Thyroid gland (tissue), 4 donors: Measurements from ENCODE around the gene TAPBPL. TPM values are rescaled to one million over a fixed set of nuclear protein-coding genes. Genes with fewer than 3 reads are reported as not detected.
"Not testable (repeated sequence)": the region's sequence is repeated elsewhere in the genome, so short reads cannot be mapped to it uniquely, and the experiment has no call there.

Experiments used
- DNase-seq, 2 donors: peaks; one replicate each; pipeline ENCODE4 v3.0.0-alpha.2; 2019
- H3K27ac ChIP-seq, 3 donors: fragments of 200-600 bp; sonication (generic); 1 replicate in 2 of 3; 2 replicates in 1 of 3; pipeline ENCODE4 v1.5.1; 2016 to 2019; ENCODE audit warnings: mild to moderate bottlenecking in 1 of 3, moderate library complexity in 1 of 3
- H3K27me3 ChIP-seq: fragments of 200-600 bp; sonication (generic); one replicate; pipeline ENCODE4 v1.5.1; 2019
- H3K36me3 ChIP-seq, 2 donors: fragments of 200-600 bp; sonication (generic); one replicate each; pipeline ENCODE4 v1.5.1; 2016 to 2019
- H3K4me1 ChIP-seq, 2 donors: fragments of 200-600 bp; sonication (generic); one replicate each; pipeline ENCODE4 v1.5.1; 2017 to 2019
- H3K4me3 ChIP-seq, 3 donors: fragments of 200-600 bp; sonication (generic); replicated peaks in 1 of 3; 1 replicate in 2 of 3; 2 replicates in 1 of 3; pipeline ENCODE4 v1.5.1; 2016; ENCODE audit warnings: mild to moderate bottlenecking in 1 of 3
- H3K9me3 ChIP-seq: fragments of 200-600 bp; sonication (generic); one replicate; pipeline ENCODE4 v1.5.1; 2017
- CTCF ChIP-seq, 6 experiments: fragments of 200-600 bp in 3 of 6; fragments of 450-650 bp in 3 of 6; sonication (generic) in 3 of 6; IDR thresholded peaks; one replicate each; pipeline ENCODE4 v1.5.1; 2016 to 2019; ENCODE audit warnings: antibody characterized with exemption in 6 of 6, mild to moderate bottlenecking in 2 of 6, inconsistent platforms in 1 of 6, moderate library complexity in 1 of 6
- POLR2A ChIP-seq, 2 donors: fragments of 450-650 bp; IDR thresholded peaks; one replicate each; pipeline ENCODE4 v1.6.1; 2017; ENCODE audit warnings: antibody characterized with exemption in 2 of 2, mild to moderate bottlenecking in 2 of 2, moderate library complexity in 1 of 2
- WGBS, 2 donors: methylation state at CpG; one replicate each; pipeline ENCODE4 v1.1.5; 2017; 5-methylcytosine and 5-hydroxymethylcytosine counted together
- intact Hi-C: fragments of 100-400 bp; cut with DNase I; formaldehyde crosslinking; loops from one replicate; pipeline ENCODE4 v1.15.1; 2023
- total RNA-seq, 4 donors: library from RNA; depleted of rRNA; stranded (reverse); fragments of >200 nt; gene quantifications; one replicate each; pipeline ENCODE4 v1.2.3, GENCODE V29; 2016

TAPBPL gene
- total RNA-seq, 4 donors from 2014 or later = 29.3 to 70.1 (median 59.4) TPM

DNA sequence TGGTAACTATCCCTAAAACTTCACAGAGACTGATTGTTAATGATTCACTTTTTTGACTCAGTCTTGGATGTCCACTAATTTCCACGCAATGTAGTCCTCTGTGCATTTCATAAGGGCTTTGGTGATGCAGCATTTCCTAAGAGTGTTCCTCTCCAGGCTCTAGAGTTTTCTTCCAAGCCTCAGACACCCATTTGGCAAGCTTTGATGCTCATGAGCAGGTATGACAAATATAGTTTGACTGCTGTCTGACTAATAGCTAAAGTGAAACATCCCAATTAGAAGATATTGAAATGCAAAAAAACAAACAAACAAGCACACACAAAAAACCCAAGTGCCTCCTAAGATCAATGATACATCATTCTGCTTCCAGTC lies 20.1 kb downstream of the TAPBPL start:
- TF ChIP-seq POLR2A (IDR thresholded peaks at IDR 0.05) (no peak), CTCF (IDR thresholded peaks at IDR 0.05) (no peak)
- H3K4me1 ChIP-seq = peaks cover 7 to 21% of the 10 kb centered on the region in 2 donors
- no peak overlapping the region for H3K27ac ChIP-seq
- H3K36me3 ChIP-seq = no peaks in the 10 kb centered on the region
- H3K27me3 ChIP-seq = no peaks in the 10 kb centered on the region
- H3K4me3 ChIP-seq = no peak overlapping the region
- 89 to 94% methylated on average over 1 of the region's 1 CpG for WGBS, 2 donors
- DNase-seq = no peak
- intact Hi-C loops = no loop called here
- no peaks in the 10 kb centered on the region for H3K9me3 ChIP-seq

DNA sequence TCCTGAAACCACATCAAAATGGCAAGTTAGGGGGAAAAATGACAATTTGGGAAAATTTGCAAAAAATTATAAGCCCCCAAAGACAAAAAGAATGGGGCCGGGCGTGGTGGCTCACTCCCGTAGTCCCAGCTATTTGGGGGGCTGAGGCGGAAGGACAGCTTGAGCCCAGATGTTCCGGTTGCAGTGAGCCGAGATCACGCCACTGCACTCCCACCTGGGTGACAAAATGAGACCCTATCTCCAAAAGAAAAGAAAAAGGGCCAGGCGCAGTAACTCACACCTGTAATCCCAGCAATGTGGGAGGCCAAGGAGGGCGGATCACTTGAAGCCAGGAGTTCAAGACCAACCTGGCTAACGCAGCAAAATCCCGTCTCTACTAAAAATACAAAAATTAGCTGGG lies 20.6 kb downstream of the TAPBPL start:
- intact Hi-C loops = no loop called here
- H3K36me3 ChIP-seq = no peaks in the 10 kb centered on the region
- 88 to 89% methylated on average over 11 of the region's 11 CpGs for WGBS, 2 donors
- no peak for DNase-seq
- no peak overlapping the region for H3K27ac ChIP-seq
- H3K4me1 ChIP-seq = peaks cover 7 to 21% of the 10 kb centered on the region in 2 donors
- no peaks in the 10 kb centered on the region for H3K27me3 ChIP-seq
- H3K9me3 ChIP-seq = no peaks in the 10 kb centered on the region
- no peak overlapping the region for H3K4me3 ChIP-seq
- TF ChIP-seq CTCF (IDR thresholded peaks at IDR 0.05) (no peak), POLR2A (IDR thresholded peaks at IDR 0.05) (no peak)

DNA sequence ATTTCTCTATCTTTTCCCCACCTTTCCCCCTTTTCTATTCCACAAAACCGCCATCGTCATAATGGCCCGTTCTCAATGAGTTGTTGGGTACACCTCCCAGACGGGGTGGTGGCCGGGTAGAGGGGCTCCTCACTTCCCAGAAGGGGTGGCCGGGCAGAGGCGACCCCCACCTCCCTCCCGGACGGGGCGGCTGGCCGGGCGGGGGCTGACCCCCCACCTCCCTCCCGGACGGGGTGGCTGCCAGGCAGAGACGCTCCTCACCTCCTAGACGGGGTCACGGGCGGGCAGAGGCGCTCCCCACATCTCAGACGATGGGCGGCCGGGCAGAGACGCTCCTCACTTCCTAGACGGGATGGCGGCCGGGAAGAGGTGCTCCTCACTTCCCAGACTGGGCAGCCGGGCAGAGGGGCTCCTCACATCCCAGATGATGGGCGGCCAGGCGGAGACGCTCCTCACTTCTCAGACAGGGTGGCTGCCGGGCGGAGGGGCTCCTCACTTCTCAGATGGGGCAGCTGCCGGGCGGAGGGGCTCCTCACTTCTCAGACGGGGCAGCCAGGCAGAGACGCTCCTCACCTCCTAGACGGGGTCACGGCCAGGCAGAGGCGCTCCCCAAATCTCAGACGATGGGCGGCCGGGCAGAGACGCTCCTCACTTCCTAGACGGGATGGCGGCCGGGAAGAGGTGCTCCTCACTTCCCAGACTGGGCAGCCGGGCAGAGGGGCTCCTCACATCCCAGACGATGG lies 23.6 kb downstream of the TAPBPL start:
- H3K4me3 ChIP-seq, intact Hi-C loops, H3K27me3 ChIP-seq, H3K36me3 ChIP-seq, DNase-seq, H3K9me3 ChIP-seq, H3K4me1 ChIP-seq, H3K27ac ChIP-seq: not testable (repeated sequence)
- 80 to 85% methylated on average over 16 to 30 of the region's 48 CpGs for WGBS, 2 donors

GRCh38 chr12:6476489-6476888 lies 24.6 kb downstream of the TAPBPL start:
- H3K36me3 ChIP-seq = no peaks in the 10 kb centered on the region
- no peak for DNase-seq
- H3K4me1 ChIP-seq = no peaks in the 10 kb centered on the region
- 69% methylated on average over 3 of the region's 3 CpGs for WGBS, 2 donors
- H3K27me3 ChIP-seq = no peaks in the 10 kb centered on the region
- H3K9me3 ChIP-seq = no peaks in the 10 kb centered on the region
- TF ChIP-seq CTCF (IDR thresholded peaks at IDR 0.05) = no peak
- TF ChIP-seq POLR2A (IDR thresholded peaks at IDR 0.05) = no peak
- H3K4me3 ChIP-seq = no peak overlapping the region
- intact Hi-C loops = no loop called here
- no peak overlapping the region for H3K27ac ChIP-seq

DNA sequence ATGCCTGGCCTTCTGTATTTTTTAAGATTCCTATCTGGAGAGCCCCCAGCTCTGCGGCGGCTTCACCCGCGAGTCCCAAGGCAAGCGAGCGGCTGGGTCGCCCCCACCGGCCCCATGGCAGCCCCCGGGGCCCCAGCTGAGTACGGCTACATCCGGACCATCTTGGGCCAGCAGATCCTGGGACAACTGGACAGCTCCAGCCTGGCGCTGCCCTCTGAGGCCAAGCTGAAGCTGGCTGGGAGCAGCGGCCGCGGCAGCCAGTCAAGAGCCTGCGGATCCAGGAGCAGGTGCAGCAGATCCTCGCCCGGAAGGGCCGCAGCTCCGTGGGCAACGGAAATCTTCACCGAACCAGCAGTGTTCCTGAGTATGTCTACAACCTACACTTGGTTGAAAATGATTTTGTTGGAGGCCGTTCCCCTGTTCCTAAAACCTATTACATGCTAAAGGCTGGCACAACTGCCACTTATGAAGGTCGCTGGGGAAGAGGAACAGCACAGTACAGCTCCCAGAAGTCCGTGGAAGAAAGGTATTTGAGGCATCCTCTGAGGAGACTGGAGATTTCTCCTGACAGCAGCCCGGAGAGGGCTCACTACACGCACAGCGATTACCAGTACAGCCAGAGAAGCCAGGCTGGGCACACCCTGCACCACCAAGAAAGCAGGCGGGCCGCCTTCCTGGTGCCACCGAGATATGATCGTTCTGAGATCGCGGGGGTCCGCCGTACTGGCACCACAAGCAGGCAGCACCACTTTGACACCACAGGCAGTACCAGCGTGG lies 25.9 kb downstream of the TAPBPL start:
- intact Hi-C loops, H3K27me3 ChIP-seq, H3K4me3 ChIP-seq, H3K36me3 ChIP-seq, DNase-seq, H3K4me1 ChIP-seq, H3K27ac ChIP-seq, H3K9me3 ChIP-seq: not testable (repeated sequence)
- WGBS, 2 donors = 92 to 95% methylated on average over 21 to 30 of the region's 37 CpGs

DNA sequence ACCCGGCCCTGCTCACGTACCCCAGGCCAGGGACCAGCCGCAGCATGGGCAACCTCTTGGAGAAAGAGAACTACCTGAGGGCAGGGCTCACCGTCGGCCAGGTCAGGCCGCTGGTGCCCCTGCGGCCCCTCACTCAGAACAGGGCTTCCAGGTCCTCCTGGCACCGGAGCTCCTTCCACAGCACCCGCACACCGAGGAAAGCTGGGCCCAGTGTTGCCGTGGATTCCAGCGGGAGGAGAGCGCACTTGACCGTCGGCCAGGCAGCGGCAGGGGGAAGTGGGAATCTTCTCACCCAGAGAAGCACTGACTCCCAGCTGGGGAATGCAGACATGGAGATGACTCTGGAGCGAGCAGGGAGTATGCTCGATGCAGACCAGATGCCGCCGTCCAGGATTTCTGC lies 26.6 kb downstream of the TAPBPL start:
- 77 to 80% methylated on average over 5 to 12 of the region's 20 CpGs for WGBS, 2 donors
- no peak for DNase-seq
- Histone ChIP-seq H3K4me3 (no peak overlapping the region), H3K4me1 (no peaks in the 10 kb centered on the region), H3K36me3 (no peaks in the 10 kb centered on the region), H3K27me3 (no peaks in the 10 kb centered on the region), H3K9me3 (no peaks in the 10 kb centered on the region), H3K27ac (no peak overlapping the region)
- intact Hi-C loops = no loop called here
- TF ChIP-seq POLR2A (IDR thresholded peaks at IDR 0.05) (no peak), CTCF (IDR thresholded peaks at IDR 0.05) (no peak)
